A549 (cell line): ENCODE data around the gene DNAH17. TPM values are rescaled to one million over a fixed set of nuclear protein-coding genes. Genes with fewer than 3 reads are reported as not detected.

ENCODE experiments used
- ATAC-seq, 2 experiments: fragments of 200-7000 bp in 1 of 2; fragments of >200 bp in 1 of 2; cut with Nextera tagmentation in 1 of 2; cut with Tn5 transposase in 1 of 2; 3 replicates each; pipeline versions ENCODE4 v1.8.0 to v1.9.1; 2018 to 2020; ENCODE audit warnings: mild to moderate bottlenecking in 1 of 2, moderate library complexity in 1 of 2
- CTCF ChIA-PET: fragments of 300-600 bp; sonication (Branson Sonifier 250); formaldehyde crosslinking; extraction: SDS; loops from one replicate; lab custom pipeline; 2021; ENCODE audit warnings: antibody characterized with exemption, inconsistent platforms; lab: Yijun Ruan, JAX
- POLR2A ChIA-PET: fragments of 350-600 bp; formaldehyde crosslinking; extraction: SDS; loops from one replicate; lab custom pipeline; 2021; ENCODE audit warnings: antibody characterized with exemption, inconsistent platforms; lab: Yijun Ruan, JAX
- DNase-seq, 2 experiments: peaks; one replicate each; pipeline versions ENCODE4 v3.0.0 to v3.0.0-alpha.2; 2011 to 2016; ENCODE audit warnings: low read depth in 1 of 2, low spot score in 1 of 2
- FAIRE-seq: peaks from 2 replicates; lab custom pipeline; 2011; peaks lifted over from hg19 to GRCh38; lab: Jason Lieb, UNC
- H3K27ac ChIP-seq, 2 experiments: fragments of >200 bp; sonication (Bioruptor Twin); formaldehyde crosslinking; 3 replicates each; pipeline ENCODE4 v1.5.1; 2016 to 2017
- H3K4me1 ChIP-seq: fragments of >200 bp; sonication (Bioruptor Twin); formaldehyde crosslinking; 3 replicates; pipeline ENCODE4 v1.6.1; 2016
- H3K4me2 ChIP-seq: fragments of >200 bp; sonication (Bioruptor Twin); formaldehyde crosslinking; 3 replicates; pipeline ENCODE4 v1.6.1; 2016
- H3K4me3 ChIP-seq: fragments of >200 bp; sonication (Bioruptor Twin); formaldehyde crosslinking; 3 replicates; pipeline ENCODE4 v1.5.1; 2016
- H3K9me3 ChIP-seq: fragments of >200 bp; sonication (Bioruptor Twin); formaldehyde crosslinking; 3 replicates; pipeline ENCODE4 v1.6.1; 2016
- BHLHE40 ChIP-seq: IDR thresholded peaks from 2 replicates; pipeline ENCODE4 v1.6.1; 2012; ENCODE audit warnings: low read depth, low read length, inconsistent platforms
- CEBPB ChIP-seq, 2 experiments: fragments of >200 bp in 1 of 2; sonication (Bioruptor Twin) in 1 of 2; formaldehyde crosslinking in 1 of 2; IDR thresholded peaks; 2 replicates each; pipeline ENCODE4 v1.6.1; 2012 to 2016
- CHD4 ChIP-seq: fragments of 200-600 bp; sonication (generic); IDR thresholded peaks from 2 replicates; pipeline ENCODE4 v1.6.1; 2016; ENCODE audit warnings: antibody characterized with exemption, mild to moderate bottlenecking, borderline replicate concordance
- FOSL2 ChIP-seq, 2 experiments: fragments of 450-650 bp in 1 of 2; fragments of >200 bp in 1 of 2; sonication (Bioruptor Twin) in 1 of 2; formaldehyde crosslinking; IDR thresholded peaks; 2 replicates each; pipeline versions ENCODE4 v1.5.0 to v1.6.1; 2016 to 2020; ENCODE audit warnings: mild to moderate bottlenecking in 1 of 2, moderate library complexity in 1 of 2
- FOXS1 ChIP-seq: fragments of 250-450 bp; sonication (Bioruptor Pico); IDR thresholded peaks from 2 replicates; pipeline ENCODE4 v1.5.0; 2020; ENCODE audit warnings: mild to moderate bottlenecking, moderate library complexity
- GATA3 ChIP-seq: IDR thresholded peaks from 2 replicates; pipeline ENCODE4 v1.6.1; 2012; ENCODE audit warnings: borderline replicate concordance
- HEYL ChIP-seq: fragments of 250-450 bp; sonication (Bioruptor Pico); IDR thresholded peaks from 2 replicates; pipeline ENCODE4 v1.8.0; 2021; ENCODE audit warnings: mild to moderate bottlenecking, moderate library complexity
- HOXB5 ChIP-seq: fragments of 250-450 bp; sonication (Bioruptor Pico); IDR thresholded peaks from 2 replicates; pipeline ENCODE4 v1.5.0; 2020; ENCODE audit warnings: mild to moderate bottlenecking, moderate library complexity
- JUNB ChIP-seq: fragments of >200 bp; sonication (Bioruptor Twin); formaldehyde crosslinking; IDR thresholded peaks from 2 replicates; pipeline ENCODE4 v1.6.1; 2016
- KDM1A ChIP-seq: fragments of 200-600 bp; sonication (generic); IDR thresholded peaks from 2 replicates; pipeline ENCODE4 v1.6.1; 2016; ENCODE audit warnings: low read depth, mild to moderate bottlenecking
- KDM5A ChIP-seq: fragments of 200-600 bp; sonication (generic); IDR thresholded peaks from 2 replicates; pipeline ENCODE4 v1.6.1; 2016; ENCODE audit warnings: antibody characterized with exemption, mild to moderate bottlenecking
- MAFK ChIP-seq: fragments of 450-650 bp; IDR thresholded peaks from 2 replicates; pipeline ENCODE4 v1.6.1; 2014; ENCODE audit not compliant: partially characterized antibody
- MAZ ChIP-seq: fragments of 150-350 bp; IDR thresholded peaks from 2 replicates; pipeline ENCODE4 v1.6.1; 2014; ENCODE audit warnings: antibody characterized with exemption, low read depth, low read length, borderline replicate concordance
- NFE2L2 ChIP-seq: fragments of 150-350 bp; conservative IDR thresholded peaks from 2 replicates; pipeline ENCODE4 v1.6.1; 2014; ENCODE audit warnings: low read length
- NPAS2 ChIP-seq: fragments of 250-450 bp; sonication (Bioruptor Pico); IDR thresholded peaks from 2 replicates; pipeline ENCODE4 v1.8.0; 2022; ENCODE audit warnings: mild to moderate bottlenecking, moderate library complexity, borderline replicate concordance
- NR3C1 ChIP-seq: fragments of >200 bp; sonication (Bioruptor Twin); formaldehyde crosslinking; IDR thresholded peaks from 3 replicates; pipeline ENCODE4 v1.6.1; 2017
- PHF8 ChIP-seq: fragments of 200-600 bp; sonication (generic); IDR thresholded peaks from 2 replicates; pipeline ENCODE4 v1.6.1; 2016; ENCODE audit warnings: low read depth, mild to moderate bottlenecking, antibody characterized with exemption, moderate library complexity, borderline replicate concordance
- POLR2AphosphoS2 ChIP-seq: conservative IDR thresholded peaks from 2 replicates; pipeline ENCODE4 v1.6.1; 2012; ENCODE audit warnings: low read length, improper control_type of control experiment, inconsistent platforms
- RNF2 ChIP-seq: fragments of 200-600 bp; sonication (generic); IDR thresholded peaks from 2 replicates; pipeline ENCODE4 v1.6.1; 2016; ENCODE audit warnings: low read depth, mild to moderate bottlenecking, antibody characterized with exemption, moderate library complexity, borderline replicate concordance
- SMC3 ChIP-seq: fragments of >200 bp; sonication (Bioruptor Twin); formaldehyde crosslinking; IDR thresholded peaks from 3 replicates; pipeline ENCODE4 v1.6.1; 2018; ENCODE audit warnings: inconsistent platforms
- TFCP2L1 ChIP-seq: fragments of 250-450 bp; sonication (Bioruptor Pico); IDR thresholded peaks from 2 replicates; pipeline ENCODE4 v1.5.0; 2021; ENCODE audit warnings: mild to moderate bottlenecking
- TP53 ChIP-seq: fragments of 250-450 bp; sonication (Bioruptor Pico); IDR thresholded peaks from 2 replicates; pipeline ENCODE4 v1.5.0; 2021; ENCODE audit warnings: mild to moderate bottlenecking, moderate library complexity
- ZC3H11A ChIP-seq: fragments of 450-650 bp; IDR thresholded peaks from 2 replicates; pipeline ENCODE4 v1.6.1; 2014; ENCODE audit warnings: antibody characterized with exemption, mild to moderate bottlenecking
- ZFP36 ChIP-seq: fragments of 450-650 bp; IDR thresholded peaks from 2 replicates; pipeline ENCODE4 v1.6.1; 2014; ENCODE audit warnings: borderline replicate concordance; ENCODE audit not compliant: partially characterized antibody
- ZSCAN20 ChIP-seq: fragments of 250-450 bp; sonication (Bioruptor Pico); IDR thresholded peaks from 2 replicates; pipeline ENCODE4 v1.8.0; 2022; ENCODE audit warnings: mild to moderate bottlenecking, moderate library complexity
- WGBS: methylation state at CpG from one replicate; pipeline ENCODE4 v1.1.6; 2017; ENCODE audit errors: missing lambda C conversion rate; 5-methylcytosine and 5-hydroxymethylcytosine counted together
- polyA plus RNA-seq, 4 experiments: library from polyadenylated mRNA; depleted of rRNA in 3 of 4; stranded (reverse); fragments of >200 nt; fragmentation: RNase III in 1 of 4; extraction: RNeasy Plus Mini Kit Qiagen cat#74134 plus additional on column Dnase treatment in 1 of 4; gene quantifications; 2 replicates in 3 of 4; 3 replicates in 1 of 4; pipeline ENCODE4 v1.2.3, GENCODE V29; 2011 to 2017
- TF ChIP-seq, protein P1 (sequence below): fragments of >200 bp; sonication (Bioruptor Twin); formaldehyde crosslinking; IDR thresholded peaks from 2 replicates; pipeline ENCODE4 v1.6.1; 2016
- TF ChIP-seq, protein P2 (sequence below): IDR thresholded peaks from 2 replicates; pipeline ENCODE4 v1.6.1; 2012
- TF ChIP-seq, protein P3 (sequence below): fragments of 200-600 bp; sonication (generic); IDR thresholded peaks from 2 replicates; pipeline ENCODE4 v1.6.1; 2016; ENCODE audit warnings: antibody characterized with exemption, mild to moderate bottlenecking, moderate library complexity

DNAH17 gene
- polyA plus RNA-seq, 2 of the 4 experiments (the other 2 are of a cell fraction): 0.21 to 0.26 TPM

DNA sequence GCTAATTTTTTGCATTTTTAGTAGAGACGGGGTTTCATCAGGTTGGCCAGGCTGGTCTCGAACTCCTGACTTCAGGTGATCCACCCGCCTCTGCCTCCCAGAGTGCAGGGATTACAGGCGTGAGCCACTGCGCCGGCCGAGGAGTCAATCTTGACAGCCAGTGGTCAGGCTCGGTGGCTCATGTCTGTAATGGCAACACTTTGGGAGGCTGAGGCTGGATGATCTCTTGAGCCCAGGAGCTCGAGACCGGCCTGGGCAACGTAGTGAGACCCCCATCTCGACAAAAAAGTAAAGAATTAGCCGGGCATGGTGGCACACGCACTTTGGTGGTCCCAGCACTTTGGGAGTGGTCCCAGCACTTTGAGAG, 199.4 kb downstream of the DNAH17 start:
- peak; percentile 35 to 60; a peak in 3 of 6 replicates for ATAC-seq
- H3K4me2 ChIP-seq: peak overlapping the region; percentile 94
- no peak for FAIRE-seq
- peak overlapping the region; percentile 88 to 90 for H3K27ac ChIP-seq
- peak in 1 of 2 experiments; percentile 51 for DNase-seq
- H3K9me3 ChIP-seq: no peaks in the 10 kb centered on the region
- H3K4me3 ChIP-seq: peak overlapping the region; percentile 91
- TF ChIP-seq, protein P1, sequence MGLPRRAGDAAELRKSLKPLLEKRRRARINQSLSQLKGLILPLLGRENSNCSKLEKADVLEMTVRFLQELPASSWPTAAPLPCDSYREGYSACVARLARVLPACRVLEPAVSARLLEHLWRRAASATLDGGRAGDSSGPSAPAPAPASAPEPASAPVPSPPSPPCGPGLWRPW: no peak
- TF ChIP-seq RNF2 (no peak), JUNB (no peak), KDM5A (no peak), CHD4 (0 out of 2 replicates have a peak, but pooled peaks have one; percentile 59), NPAS2 (no peak), PHF8 (no peak)
- ChIA-PET POLR2A (interaction anchor here (0.6 to 1.2 kb wide), 3 partner anchors 19 to 64 kb away, joined by 3 to 5 read pairs (median 4); partner anchors contain the start of gene SOCS3), CTCF (interaction anchor here (0.6 to 8.9 kb wide), 6 partner anchors 8 to 434 kb away, joined by 3 to 134 read pairs (median 6); partner anchors contain the start of gene SOCS3)
- peaks cover 52% of the 10 kb centered on the region for H3K4me1 ChIP-seq
- WGBS: 21% methylated on average over 14 of the region's 14 CpGs

DNA sequence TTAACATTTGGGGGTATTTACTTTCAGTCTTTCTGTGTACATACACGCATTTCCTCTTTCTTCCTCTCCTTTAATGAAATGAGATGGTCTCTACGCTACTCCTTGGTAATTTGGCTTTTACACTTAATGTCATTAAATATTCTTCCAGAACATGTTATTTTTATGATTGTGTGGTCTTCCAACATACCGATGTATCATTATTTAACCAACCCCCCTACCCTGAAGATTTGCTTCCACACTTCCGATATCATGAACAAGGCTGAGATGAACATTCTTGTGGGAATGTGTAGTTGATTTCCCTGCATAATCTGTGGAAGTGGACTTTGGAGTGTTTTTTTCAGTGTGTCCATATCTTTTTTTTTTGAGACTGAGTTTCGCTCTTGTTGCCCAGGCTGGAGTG, 201.0 kb downstream of the DNAH17 start:
- Histone ChIP-seq H3K4me2 (peak overlapping the region; percentile 48), H3K9me3 (no peaks in the 10 kb centered on the region), H3K4me3 (no peak overlapping the region), H3K4me1 (peaks cover 44% of the 10 kb centered on the region), H3K27ac (peak overlapping the region in 1 of 2 experiments; percentile 90; a peak in 2 of 6 replicates)
- TF ChIP-seq, protein P2, sequence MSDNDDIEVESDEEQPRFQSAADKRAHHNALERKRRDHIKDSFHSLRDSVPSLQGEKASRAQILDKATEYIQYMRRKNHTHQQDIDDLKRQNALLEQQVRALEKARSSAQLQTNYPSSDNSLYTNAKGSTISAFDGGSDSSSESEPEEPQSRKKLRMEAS: no peak
- 0 out of 2 replicates have a peak, but pooled peaks have one; percentile 3 for TF ChIP-seq JUNB
- no peak for FAIRE-seq
- 78% methylated on average over 5 of the region's 5 CpGs for WGBS
- ATAC-seq: no peak
- POLR2A ChIA-PET: interaction anchor here (0.6 to 1.5 kb wide), 3 partner anchors 16 to 951 kb away, joined by 3 to 10 read pairs (median 4); partner anchors contain the start of gene SOCS3
- DNase-seq: no peak
- CTCF ChIA-PET: interaction anchor here (0.8 to 8.9 kb wide), 4 partner anchors 15 to 125 kb away, joined by 3 to 134 read pairs (median 38); partner anchors contain the start of gene SOCS3

DNA sequence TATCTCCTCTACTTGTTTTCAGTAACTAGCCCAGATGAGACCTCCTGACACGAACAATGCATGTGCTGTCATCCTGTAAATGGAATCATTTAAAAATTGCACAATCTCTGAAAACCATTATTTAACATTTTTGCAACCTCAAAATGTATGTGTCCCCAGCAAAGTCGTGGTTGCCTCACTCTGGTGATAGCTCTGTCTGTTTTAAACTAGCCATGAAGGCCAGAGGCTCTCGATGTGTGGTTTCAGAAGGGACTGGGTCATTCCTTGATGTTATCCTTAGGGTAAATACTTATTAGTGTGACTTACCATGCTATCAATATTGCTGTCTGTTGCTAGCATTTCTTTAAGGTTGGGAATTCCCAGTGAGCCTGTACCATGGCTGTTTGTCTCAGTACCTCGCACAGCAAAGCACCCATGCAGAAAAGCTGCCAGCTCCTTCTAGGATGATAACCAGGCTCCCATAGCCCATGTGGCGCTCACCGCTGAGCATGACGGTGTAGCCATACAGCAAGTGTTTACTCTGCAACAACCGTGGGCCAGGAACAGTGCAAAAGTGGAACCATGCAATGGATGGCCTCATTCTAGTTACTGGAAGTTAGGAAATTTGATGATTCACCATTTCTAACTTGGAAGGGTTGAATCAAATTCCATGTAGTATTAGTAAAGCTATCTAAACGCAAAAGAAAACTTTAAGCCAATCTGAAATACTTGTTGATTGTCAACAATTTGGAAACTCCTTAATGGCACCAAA, 201.6 kb downstream of the DNAH17 start:
- 44% methylated on average over 9 of the region's 9 CpGs for WGBS
- Histone ChIP-seq H3K27ac (peak overlapping the region; percentile 26 to 90; a peak in 4 of 6 replicates), H3K9me3 (no peaks in the 10 kb centered on the region), H3K4me1 (peaks cover 39% of the 10 kb centered on the region), H3K4me3 (no peak overlapping the region), H3K4me2 (peak overlapping the region; percentile 48)
- no peak for FAIRE-seq
- DNase-seq: peak in 1 of 2 experiments; percentile 60
- ATAC-seq: peak; percentile 25 to 30; a peak in 3 of 6 replicates
- POLR2A ChIA-PET: interaction anchor here (0.6 to 1.5 kb wide), 3 partner anchors 15 to 950 kb away, joined by 3 to 10 read pairs (median 4); partner anchors contain the start of gene SOCS3
- CTCF ChIA-PET: interaction anchor here (0.8 to 8.9 kb wide), 7 partner anchors 14 to 124 kb away, joined by 3 to 134 read pairs (median 4); partner anchors contain the start of gene SOCS3
- TF ChIP-seq MAZ: no peak
- peak; percentile 40 to 64; a peak in 3 of 4 replicates for TF ChIP-seq CEBPB (IDR thresholded peaks at IDR 0.05)
- TF ChIP-seq NR3C1: no peak
- no peak for TF ChIP-seq BHLHE40
- no peak for TF ChIP-seq TFCP2L1
- no peak for TF ChIP-seq SMC3
- TF ChIP-seq HEYL (CRISPR knock-in tag): no peak
- no peak for TF ChIP-seq RNF2
- no peak for TF ChIP-seq ZFP36
- TF ChIP-seq KDM5A: no peak
- TF ChIP-seq, protein P1: no peak
- peak; percentile 17; the same call in 1 of the 2 replicates for TF ChIP-seq GATA3
- no peak for TF ChIP-seq KDM1A
- TF ChIP-seq ZSCAN20 (CRISPR knock-in tag): no peak
- TF ChIP-seq, protein P3, sequence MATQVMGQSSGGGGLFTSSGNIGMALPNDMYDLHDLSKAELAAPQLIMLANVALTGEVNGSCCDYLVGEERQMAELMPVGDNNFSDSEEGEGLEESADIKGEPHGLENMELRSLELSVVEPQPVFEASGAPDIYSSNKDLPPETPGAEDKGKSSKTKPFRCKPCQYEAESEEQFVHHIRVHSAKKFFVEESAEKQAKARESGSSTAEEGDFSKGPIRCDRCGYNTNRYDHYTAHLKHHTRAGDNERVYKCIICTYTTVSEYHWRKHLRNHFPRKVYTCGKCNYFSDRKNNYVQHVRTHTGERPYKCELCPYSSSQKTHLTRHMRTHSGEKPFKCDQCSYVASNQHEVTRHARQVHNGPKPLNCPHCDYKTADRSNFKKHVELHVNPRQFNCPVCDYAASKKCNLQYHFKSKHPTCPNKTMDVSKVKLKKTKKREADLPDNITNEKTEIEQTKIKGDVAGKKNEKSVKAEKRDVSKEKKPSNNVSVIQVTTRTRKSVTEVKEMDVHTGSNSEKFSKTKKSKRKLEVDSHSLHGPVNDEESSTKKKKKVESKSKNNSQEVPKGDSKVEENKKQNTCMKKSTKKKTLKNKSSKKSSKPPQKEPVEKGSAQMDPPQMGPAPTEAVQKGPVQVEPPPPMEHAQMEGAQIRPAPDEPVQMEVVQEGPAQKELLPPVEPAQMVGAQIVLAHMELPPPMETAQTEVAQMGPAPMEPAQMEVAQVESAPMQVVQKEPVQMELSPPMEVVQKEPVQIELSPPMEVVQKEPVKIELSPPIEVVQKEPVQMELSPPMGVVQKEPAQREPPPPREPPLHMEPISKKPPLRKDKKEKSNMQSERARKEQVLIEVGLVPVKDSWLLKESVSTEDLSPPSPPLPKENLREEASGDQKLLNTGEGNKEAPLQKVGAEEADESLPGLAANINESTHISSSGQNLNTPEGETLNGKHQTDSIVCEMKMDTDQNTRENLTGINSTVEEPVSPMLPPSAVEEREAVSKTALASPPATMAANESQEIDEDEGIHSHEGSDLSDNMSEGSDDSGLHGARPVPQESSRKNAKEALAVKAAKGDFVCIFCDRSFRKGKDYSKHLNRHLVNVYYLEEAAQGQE: no peak
- no peak for TF ChIP-seq HOXB5 (CRISPR knock-in tag)
- TF ChIP-seq POLR2AphosphoS2: no peak
- peak; percentile 97 for TF ChIP-seq MAFK
- TF ChIP-seq ZC3H11A: no peak
- no peak for TF ChIP-seq TP53 (CRISPR knock-in tag)
- no peak for TF ChIP-seq NFE2L2
- TF ChIP-seq FOSL2 (IDR thresholded peaks at IDR 0.05): no peak
- TF ChIP-seq FOSL2 (CRISPR knock-in tag; IDR thresholded peaks at IDR 0.05): peak; percentile 79
- TF ChIP-seq FOXS1 (CRISPR knock-in tag): no peak
